ENCODE measurements around the gene PHLDA3. TPM values are rescaled to one million over a fixed set of nuclear protein-coding genes. Genes with fewer than 3 reads are reported as not detected.

The PHLDA3 gene
- total RNA-seq, 1 donor from 2014 or later, result 115 TPM

DNA sequence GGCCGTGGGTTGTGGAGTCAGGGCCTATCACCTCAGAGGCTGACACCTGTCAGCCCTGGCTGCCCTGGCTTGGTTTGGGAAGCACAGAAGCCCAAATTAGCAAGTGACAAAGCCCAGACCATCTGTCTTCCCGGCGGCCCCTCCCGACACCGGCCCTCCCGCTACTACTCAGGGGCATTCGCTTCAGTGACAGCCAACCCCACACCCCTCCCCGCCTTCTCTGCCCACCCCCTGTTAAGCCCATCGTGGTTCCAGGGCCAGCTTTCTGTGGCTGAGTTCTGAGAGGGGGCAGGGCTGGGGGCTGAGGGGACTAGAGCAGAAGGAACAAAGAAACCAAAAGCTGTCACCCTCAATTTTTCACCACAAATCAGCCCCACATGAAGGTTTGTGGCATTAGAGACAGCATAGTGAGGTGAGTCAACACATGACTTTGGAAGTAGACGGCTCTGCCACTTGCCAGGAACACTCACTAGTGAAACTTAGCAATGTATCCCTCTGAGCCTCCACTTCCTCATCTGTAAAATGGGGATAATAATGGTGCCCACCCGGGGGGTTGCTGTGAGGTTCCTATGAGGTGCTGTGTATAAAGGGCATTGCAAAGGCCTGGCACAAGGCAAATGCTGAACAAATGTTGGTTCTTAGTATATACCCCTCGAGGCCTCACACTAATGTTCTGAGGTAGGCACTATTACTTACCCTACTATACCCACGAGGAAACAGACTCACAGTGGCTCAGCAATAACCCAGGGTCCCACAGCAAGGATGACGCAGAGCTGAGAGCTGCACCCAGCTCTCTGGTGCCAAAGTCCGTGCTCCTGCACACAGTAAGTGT, 42.3 kb downstream of the PHLDA3 start:
- no peak overlapping the region for H3K27ac Mint-ChIP-seq (ENCODE audit: unreplicated experiment)
- DNase-seq (ENCODE audit: low spot score), result no peak
- H3K9me3 Mint-ChIP-seq (ENCODE audit: low read depth), result no peaks in the 10 kb centered on the region
- no peaks in the 10 kb centered on the region for H3K36me3 Mint-ChIP-seq (ENCODE audit: low read depth)
- no peak overlapping the region for H3K4me3 Mint-ChIP-seq (ENCODE audit: unreplicated experiment)
- H3K4me1 Mint-ChIP-seq (ENCODE audit: low read depth), result peaks cover 3% of the 10 kb centered on the region
- H3K27me3 Mint-ChIP-seq (ENCODE audit: low read depth), result no peaks in the 10 kb centered on the region
- TF ChIP-seq, protein P1, sequence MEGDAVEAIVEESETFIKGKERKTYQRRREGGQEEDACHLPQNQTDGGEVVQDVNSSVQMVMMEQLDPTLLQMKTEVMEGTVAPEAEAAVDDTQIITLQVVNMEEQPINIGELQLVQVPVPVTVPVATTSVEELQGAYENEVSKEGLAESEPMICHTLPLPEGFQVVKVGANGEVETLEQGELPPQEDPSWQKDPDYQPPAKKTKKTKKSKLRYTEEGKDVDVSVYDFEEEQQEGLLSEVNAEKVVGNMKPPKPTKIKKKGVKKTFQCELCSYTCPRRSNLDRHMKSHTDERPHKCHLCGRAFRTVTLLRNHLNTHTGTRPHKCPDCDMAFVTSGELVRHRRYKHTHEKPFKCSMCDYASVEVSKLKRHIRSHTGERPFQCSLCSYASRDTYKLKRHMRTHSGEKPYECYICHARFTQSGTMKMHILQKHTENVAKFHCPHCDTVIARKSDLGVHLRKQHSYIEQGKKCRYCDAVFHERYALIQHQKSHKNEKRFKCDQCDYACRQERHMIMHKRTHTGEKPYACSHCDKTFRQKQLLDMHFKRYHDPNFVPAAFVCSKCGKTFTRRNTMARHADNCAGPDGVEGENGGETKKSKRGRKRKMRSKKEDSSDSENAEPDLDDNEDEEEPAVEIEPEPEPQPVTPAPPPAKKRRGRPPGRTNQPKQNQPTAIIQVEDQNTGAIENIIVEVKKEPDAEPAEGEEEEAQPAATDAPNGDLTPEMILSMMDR (IDR thresholded peaks at IDR 0.05), result no peak

DNA sequence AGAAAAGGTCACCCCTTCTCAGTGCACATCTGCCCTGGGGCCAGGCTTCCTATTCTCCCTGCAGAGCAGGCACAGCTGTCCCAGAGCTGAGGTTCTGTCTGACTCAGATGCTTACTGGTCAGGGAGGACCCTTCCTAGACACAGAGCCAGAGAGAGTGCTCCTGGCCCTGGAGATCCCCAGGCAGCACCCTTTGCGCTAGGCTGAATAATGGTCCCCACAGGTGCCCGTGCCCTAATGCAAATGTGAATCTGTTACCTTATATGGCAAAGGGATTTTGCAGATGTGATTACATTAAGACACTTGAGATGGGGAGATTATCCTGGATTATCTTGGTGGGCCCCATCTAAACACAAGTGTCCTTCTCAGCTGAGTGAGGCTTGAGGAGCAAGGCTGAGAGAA, 44.8 kb downstream of the PHLDA3 start:
- Mint-ChIP-seq H3K36me3 (ENCODE audit: low read depth) (no peaks in the 10 kb centered on the region), H3K27me3 (ENCODE audit: low read depth) (no peaks in the 10 kb centered on the region), H3K27ac (ENCODE audit: unreplicated experiment) (no peak overlapping the region), H3K4me1 (ENCODE audit: low read depth) (peaks cover 28% of the 10 kb centered on the region), H3K4me3 (ENCODE audit: unreplicated experiment) (no peak overlapping the region), H3K9me3 (ENCODE audit: low read depth) (no peaks in the 10 kb centered on the region)
- DNase-seq (ENCODE audit: low spot score), result no peak
- TF ChIP-seq, protein P1 (IDR thresholded peaks at IDR 0.05), result no peak

DNA sequence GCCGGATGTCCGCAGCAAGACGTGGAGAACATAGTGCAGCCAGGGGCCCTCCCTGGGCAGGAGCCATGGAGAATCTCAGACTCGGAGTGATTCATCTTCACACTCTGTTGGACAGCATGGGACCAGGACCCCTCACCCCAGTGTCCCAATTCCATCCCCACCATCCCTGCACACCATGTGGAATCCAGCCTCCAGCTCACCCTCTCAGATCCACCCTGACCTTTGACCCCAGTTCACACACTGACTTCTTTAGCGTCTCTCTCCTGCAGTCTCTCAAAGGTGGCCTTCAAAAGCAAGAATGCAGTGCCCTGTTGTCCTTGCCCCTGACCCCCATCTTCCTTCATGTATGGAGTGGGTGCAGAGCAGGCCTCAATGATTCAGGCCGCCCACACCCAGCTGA, 45.3 kb downstream of the PHLDA3 start:
- no peak overlapping the region for H3K27ac Mint-ChIP-seq (ENCODE audit: unreplicated experiment)
- no peaks in the 10 kb centered on the region for H3K27me3 Mint-ChIP-seq (ENCODE audit: low read depth)
- H3K4me1 Mint-ChIP-seq (ENCODE audit: low read depth), result peaks cover 31% of the 10 kb centered on the region
- TF ChIP-seq, protein P1 (IDR thresholded peaks at IDR 0.05), result no peak
- DNase-seq (ENCODE audit: low spot score), result no peak
- H3K4me3 Mint-ChIP-seq (ENCODE audit: unreplicated experiment), result no peak overlapping the region
- no peaks in the 10 kb centered on the region for H3K36me3 Mint-ChIP-seq (ENCODE audit: low read depth)
- no peaks in the 10 kb centered on the region for H3K9me3 Mint-ChIP-seq (ENCODE audit: low read depth)

DNA sequence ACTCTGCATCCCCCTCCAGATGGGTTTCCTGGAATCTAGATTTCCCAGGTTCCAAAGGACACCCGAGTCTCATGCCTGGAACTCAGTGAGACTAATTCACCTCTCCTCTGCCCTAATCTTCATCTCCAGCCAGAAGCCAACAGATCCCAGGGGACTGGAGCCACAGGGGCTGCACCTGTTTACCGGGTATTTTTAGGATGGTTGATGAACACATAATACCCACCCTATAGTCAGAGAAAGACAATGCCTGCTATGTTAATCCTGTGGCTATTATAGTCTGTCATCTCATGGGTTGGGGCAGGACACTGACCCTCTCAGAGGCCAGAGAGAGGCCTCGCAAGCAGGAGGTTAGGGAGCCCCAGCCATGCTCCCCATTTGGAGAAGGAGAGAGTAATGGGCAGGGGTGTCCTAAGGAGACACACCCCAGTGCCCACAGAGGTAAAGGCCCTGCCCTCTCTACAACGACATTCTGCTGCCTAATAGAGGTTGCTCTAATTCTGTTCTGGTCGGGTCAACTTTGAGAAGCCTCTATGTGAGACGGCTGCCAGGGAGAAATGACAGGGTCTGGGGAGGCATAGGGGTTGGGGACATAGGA, 46.5 kb downstream of the PHLDA3 start:
- H3K4me1 Mint-ChIP-seq (ENCODE audit: low read depth), result peaks cover 31% of the 10 kb centered on the region
- no peaks in the 10 kb centered on the region for H3K9me3 Mint-ChIP-seq (ENCODE audit: low read depth)
- no peak overlapping the region for H3K4me3 Mint-ChIP-seq (ENCODE audit: unreplicated experiment)
- TF ChIP-seq, protein P1 (IDR thresholded peaks at IDR 0.05), result no peak
- H3K27me3 Mint-ChIP-seq (ENCODE audit: low read depth), result no peaks in the 10 kb centered on the region
- DNase-seq (ENCODE audit: low spot score), result no peak
- no peaks in the 10 kb centered on the region for H3K36me3 Mint-ChIP-seq (ENCODE audit: low read depth)
- H3K27ac Mint-ChIP-seq (ENCODE audit: unreplicated experiment), result no peak overlapping the region

DNA sequence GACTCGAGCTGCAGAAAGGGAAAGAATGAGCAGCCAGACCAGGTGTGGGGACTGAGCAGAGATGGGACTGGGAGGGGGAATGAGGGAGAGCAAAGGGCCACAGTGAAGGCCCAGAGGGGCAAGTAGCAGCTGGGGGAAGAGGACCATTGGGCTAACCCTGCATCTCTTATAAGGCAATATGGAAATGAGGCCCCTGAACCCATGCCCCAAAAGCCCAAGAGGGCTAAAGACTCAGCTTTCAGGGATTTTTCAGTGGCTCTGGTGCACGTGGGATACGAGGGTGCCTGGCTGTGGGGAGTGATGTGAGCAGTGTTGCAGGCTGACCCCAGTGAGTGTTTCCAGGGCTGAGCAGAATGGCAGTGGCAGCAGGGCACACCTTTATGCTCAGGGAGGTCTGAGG, 47.0 kb downstream of the PHLDA3 start:
- Mint-ChIP-seq H3K4me3 (ENCODE audit: unreplicated experiment) (no peak overlapping the region), H3K27ac (ENCODE audit: unreplicated experiment) (no peak overlapping the region), H3K4me1 (ENCODE audit: low read depth) (peaks cover 31% of the 10 kb centered on the region)

More for the DNA sequence above, 47.0 kb downstream of the PHLDA3 start:
- no peak for DNase-seq (ENCODE audit: low spot score)
- H3K9me3 Mint-ChIP-seq (ENCODE audit: low read depth), result no peaks in the 10 kb centered on the region
- no peaks in the 10 kb centered on the region for H3K27me3 Mint-ChIP-seq (ENCODE audit: low read depth)
- TF ChIP-seq, protein P1 (IDR thresholded peaks at IDR 0.05), result no peak
- no peaks in the 10 kb centered on the region for H3K36me3 Mint-ChIP-seq (ENCODE audit: low read depth)
